Iris pigment epithelial cell (primary cell): ENCODE measurements around the gene PRR5L.

ENCODE experiments used
- DNase-seq: peaks from one replicate; pipeline ENCODE4 v3.0.0-alpha.2; 2011; ENCODE audit warnings: low read depth

PRR5L gene

GRCh38 chr11:36436064-36436463 lies 140.0 kb downstream of the PRR5L start:
- DNase-seq: no peak

DNA sequence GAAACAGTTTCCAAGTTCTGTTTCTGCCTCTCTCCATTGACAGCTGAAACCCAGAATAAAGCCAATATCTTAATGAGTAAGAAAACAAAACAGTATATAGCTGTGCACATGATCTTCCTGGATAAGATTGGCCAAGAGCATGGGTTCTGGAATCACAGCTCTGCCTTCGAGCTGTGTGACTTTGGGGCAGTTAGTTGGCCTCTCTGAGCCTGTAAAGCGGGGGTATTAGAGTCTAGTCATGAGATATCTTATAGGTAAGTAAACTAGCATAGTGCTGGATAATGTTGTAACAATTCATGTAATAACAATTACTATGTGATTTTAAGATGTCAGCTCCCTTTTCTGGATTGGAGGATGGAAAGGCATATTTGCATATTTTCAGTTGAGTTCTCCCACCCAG lies 140.5 kb downstream of the PRR5L start:
- DNase-seq: no peak

GRCh38 chr11:36437413-36437812 lies 141.3 kb downstream of the PRR5L start:
- DNase-seq: no peak

- no peak for DNase-seq
These were observed 142.0 kb downstream of the PRR5L start for GRCh38 chr11:36438126-36438525.

DNA sequence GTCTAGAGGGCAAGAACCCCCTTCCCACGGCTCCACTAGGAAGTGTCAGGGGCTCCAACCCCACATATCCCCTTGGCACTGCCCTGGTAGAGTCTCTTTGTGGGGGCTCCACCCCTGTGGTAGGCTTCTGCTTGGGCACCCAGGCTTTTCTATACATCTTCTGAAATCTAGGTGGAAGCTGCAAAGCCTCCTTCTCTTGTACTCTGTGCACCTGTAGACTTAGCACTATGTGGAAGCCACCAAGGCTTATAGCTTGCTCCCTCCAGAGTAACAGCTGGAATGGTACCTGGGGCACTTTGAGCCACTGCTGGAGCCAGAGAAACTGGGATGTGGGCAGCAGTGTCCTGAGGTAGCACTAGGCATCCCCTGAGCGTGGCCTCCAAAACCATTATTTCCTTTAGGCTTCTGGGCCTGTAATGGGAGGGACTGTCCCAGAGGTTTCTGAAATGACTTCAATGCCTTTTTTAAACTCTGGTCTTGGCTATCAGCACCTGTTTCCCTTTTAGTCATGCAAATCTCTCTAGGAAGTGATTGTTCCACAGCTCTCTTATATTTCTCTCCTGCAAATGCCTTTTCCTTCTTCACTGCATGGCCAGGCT lies 145.6 kb downstream of the PRR5L start:
- DNase-seq: no peak

DNA sequence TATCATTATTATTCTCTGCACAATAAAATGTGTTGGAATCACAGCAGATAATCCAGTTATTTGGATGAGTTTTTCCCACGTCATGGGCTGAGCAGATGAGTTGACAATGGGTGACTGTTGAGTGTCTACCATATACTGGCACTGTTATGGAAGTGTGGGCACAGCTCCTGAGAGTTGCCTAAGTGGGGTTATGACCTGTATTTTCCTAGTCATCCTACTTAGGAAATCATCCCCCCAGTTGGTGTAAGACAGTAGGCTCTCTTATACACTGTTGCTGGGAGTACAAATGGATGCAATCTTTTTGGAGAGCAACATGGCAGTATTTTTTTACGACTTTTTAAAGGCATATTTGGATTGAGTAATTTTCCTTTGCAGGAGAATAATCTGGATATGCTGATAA lies 147.6 kb downstream of the PRR5L start:
- no peak for DNase-seq

DNA sequence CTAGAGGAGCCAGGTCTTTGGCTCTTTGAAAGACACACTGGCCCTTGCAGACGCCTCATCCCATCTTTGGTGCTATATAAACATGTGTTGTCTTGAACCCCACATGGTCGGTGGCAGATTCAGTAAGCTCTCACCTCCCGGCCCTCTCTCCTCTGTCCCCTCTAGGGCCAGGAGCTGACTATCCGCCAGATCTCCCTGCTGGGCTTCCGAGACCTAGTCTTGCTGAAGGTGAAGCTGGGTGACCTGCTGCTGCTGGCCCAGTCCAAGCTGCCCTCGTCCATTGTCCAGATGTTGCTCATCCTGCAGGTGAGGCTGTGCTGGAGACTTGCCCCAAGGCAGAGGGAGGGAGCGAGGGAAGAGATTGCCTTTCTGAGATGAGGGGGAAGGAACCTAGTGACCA lies 150.0 kb downstream of the PRR5L start:
- no peak for DNase-seq

DNA sequence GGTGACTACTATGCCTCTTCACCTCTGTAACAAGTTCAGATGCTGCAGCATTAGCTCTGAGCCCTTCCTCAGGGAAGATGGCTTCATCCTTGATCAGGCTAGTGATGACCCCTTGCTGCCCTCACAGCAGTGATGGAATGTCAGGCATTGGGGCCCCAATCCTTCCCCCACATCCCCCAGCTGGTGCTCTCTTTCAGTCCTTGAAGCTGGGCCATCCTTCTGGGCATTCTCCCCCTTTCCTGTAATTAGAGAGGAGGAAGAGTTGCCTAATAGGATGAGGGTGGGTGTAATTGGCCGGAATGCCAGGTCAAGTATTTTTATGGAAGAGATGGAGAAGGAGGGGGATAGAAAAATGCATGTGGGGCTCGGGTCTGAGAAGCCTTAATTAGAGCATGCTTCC lies 151.4 kb downstream of the PRR5L start:
- no peak for DNase-seq

DNA sequence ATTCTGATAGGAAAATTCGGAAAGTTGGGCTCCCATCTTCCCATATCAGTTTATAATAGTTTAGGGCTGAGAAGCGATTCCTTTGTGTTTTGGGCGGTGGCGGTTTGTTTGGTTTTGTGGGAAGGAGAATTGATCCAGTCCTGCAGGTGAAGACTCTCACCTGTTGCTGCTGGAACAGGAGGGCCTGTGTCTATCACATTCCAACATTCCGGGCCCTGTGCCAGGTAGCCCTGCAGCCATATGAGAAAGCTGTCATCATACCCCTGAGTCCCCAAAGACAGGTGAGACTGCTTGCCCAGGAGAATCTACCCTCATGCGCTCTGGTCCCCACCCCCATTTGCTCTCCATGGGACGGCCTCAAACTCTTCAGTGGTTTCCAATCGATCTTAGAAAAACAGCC lies 151.9 kb downstream of the PRR5L start:
- DNase-seq: no peak

DNA sequence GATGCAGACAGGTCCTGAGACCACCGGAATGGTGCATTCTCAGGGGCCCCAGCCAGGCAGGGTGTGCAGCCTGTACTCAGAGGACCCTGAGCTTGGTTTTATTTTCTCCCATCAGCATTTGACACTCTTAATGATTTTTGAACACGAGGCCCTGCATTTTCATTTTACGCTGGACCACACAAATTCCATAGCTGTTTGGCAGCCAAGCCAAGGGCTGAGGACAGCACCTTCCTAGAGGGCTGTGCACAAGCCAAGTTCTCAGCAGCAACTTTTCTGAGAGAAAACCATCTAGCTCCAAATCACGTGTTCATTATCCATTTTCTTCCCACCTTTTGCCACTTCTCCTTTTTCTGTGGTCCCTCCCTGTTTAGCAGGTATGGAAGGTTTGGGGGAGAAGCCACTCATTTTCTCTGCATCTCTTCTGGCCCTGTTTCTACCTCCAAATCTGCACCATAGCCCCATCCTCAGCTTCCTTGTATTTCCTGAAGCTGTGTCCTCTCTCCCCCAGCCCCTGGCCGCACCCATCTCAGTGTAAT lies 153.5 kb downstream of the PRR5L start:
- no peak for DNase-seq

- DNase-seq: no peak
These were observed 154.1 kb downstream of the PRR5L start for GRCh38 chr11:36450110-36450572.

DNA sequence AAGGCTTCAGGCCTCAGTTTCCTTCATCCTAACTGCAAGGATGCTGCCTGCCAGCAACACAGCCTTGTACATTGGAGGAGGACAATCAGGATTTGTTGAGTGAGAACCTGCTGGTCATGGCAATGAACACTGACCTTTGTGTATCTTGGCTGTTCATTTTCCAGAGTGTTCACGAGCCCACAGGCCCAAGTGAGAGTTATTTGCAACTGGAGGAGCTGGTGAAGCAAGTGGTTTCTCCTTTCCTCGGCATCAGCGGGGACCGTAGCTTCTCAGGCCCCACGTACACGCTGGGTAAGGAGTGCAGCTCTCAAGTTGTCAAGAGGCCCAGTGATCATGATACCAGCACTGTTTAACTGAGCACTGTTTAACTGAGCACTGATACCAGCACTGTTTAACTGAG lies 155.0 kb downstream of the PRR5L start:
- DNase-seq: no peak

DNA sequence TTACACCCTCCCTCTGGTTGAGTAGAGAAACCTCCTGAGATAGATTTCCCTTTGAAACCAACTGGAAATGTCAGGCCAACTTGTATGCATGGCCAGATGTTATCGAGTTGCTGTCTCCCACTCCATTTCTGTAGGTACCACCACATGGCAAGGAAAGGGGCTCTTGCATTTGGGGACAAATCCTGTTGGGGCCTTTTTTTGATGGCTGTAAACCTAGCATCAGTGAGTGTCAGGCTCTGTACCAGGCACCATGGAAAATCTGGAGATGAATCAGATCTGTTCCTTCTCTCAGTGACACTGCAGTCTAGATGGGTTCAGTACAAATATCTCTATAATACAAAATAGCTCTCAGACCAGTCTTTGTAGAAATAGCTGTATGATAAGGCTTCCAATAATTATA lies 155.6 kb downstream of the PRR5L start:
- DNase-seq: no peak

- no peak for DNase-seq
These were observed 156.3 kb downstream of the PRR5L start for GRCh38 chr11:36452236-36452940.

- no peak for DNase-seq
These were observed 156.9 kb downstream of the PRR5L start for GRCh38 chr11:36452961-36453360.

GRCh38 chr11:36453678-36454077 lies 157.6 kb downstream of the PRR5L start:
- peak; percentile 64 for DNase-seq

DNA sequence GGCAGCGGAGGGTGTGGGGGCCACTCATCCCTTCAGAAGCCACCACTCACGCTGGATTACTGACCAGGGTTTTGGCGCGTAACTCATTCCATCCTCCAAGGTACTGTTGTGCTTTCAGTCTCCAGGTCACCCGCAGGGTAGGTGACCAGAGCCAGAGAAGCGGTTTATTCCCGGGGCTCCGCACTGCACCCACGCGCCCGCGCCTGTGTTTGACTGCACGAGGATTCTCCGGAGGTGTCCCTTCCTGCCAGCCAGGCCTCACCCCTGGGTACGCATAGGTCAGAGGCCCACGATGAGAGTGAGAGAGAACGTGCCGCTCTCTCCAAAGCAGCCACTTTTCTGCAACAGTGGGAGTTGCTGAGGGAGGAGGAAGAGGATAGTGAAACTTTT lies 158.5 kb downstream of the PRR5L start:
- no peak for DNase-seq

- no peak for DNase-seq
These were observed 159.0 kb downstream of the PRR5L start for GRCh38 chr11:36454941-36455631.

GRCh38 chr11:36455658-36456111 lies 159.6 kb downstream of the PRR5L start:
- DNase-seq: peak; percentile 98

DNA sequence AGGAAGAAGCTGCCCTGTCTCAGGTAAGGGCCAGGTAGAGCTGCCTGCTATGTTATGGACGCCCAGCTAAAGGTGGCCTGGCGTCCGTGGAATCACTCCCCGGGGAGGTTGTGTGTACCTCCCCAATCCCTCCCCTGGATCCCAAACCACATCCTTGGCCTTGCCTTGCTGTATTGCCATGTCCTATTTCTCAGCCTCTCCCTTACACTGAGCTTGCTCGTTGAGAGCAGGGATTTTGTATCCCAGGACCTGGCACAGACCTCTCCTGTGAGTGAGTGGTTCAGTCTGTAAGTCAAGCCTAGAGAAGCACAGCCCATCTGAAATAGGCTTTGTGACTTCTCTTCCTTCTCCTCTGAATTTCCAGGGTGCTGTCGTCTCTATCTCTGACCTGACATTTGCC lies 160.1 kb downstream of the PRR5L start:
- peak; percentile 50 for DNase-seq

DNA sequence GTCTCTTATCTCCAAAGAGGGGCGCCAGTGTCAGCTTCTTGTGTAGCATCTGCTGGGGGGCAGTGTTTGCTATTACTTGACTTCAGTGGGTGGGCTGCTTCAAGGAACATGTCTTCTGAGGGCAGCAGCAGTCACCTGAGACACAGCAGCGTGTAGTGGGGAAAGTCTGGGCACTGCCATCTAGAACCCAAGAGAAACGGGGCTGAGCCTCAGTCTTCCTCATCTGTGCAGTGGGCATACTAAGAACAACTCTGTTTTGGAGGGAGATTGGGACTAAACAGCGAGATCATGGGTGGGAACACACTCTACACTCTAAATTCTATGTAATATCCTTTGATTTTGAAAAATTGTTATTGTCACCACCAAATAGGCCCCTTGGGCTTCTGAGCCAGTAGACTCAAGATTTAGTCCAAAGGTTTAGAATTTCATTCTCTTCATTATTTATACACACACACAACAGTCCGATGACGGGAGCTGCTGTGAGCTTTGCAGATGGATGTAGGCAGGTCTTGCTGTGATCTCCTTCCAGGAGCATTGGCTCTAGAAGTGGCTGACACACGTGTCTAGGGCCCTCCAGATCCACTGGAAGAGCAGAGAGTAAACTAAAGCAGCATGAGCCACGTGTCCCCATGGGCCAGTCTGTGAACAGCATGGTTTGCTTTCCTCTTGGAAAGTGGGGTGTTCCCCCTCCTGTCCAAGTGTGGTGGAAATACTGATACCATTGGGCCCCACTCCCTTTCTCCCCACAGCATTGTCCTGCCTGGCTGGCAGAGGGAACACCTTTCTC lies 162.2 kb downstream of the PRR5L start:
- no peak for DNase-seq

DNA sequence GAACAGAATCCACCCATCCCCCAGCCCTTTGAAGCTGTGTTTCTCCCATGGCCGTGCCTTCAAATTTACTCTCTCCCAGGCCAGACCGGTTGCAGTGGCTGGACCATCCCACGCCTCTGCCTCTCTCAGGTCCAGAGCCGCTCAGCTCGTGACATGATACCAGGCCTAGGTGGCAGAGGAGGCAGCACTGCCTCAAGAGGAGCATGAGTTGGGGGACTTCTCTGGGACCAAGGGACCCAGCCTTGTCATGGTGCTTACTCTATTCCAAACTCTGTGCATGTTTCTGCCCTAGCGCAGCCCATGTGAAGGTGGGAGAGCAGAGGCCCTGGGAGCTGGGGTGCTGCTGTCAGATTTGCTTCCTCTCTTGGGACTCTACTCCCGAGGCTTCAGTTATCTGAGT lies 163.0 kb downstream of the PRR5L start:
- no peak for DNase-seq
